Measurements from ENCODE around the gene ADGRL3.

DNA sequence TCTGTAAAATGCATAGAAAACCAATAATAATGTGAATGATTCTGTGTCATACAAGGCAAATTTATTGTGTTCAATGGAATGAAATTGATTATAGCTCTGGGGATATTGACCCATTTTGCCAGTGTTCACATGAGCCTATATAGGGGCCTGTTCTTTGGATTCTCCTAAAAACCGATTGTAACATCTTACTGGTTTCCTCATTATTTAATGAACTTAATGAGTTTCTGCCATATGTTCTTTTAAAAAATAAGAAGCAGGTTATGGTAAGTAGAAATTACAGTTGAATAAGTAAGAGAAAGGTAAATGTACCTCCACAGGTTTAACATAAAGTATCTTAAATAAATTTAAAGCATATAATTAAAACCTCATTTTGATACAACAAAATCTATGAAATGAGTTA, 24.6 kb upstream of the ADGRL3 start:
- TF ChIP-seq, protein P1, sequence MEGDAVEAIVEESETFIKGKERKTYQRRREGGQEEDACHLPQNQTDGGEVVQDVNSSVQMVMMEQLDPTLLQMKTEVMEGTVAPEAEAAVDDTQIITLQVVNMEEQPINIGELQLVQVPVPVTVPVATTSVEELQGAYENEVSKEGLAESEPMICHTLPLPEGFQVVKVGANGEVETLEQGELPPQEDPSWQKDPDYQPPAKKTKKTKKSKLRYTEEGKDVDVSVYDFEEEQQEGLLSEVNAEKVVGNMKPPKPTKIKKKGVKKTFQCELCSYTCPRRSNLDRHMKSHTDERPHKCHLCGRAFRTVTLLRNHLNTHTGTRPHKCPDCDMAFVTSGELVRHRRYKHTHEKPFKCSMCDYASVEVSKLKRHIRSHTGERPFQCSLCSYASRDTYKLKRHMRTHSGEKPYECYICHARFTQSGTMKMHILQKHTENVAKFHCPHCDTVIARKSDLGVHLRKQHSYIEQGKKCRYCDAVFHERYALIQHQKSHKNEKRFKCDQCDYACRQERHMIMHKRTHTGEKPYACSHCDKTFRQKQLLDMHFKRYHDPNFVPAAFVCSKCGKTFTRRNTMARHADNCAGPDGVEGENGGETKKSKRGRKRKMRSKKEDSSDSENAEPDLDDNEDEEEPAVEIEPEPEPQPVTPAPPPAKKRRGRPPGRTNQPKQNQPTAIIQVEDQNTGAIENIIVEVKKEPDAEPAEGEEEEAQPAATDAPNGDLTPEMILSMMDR (IDR thresholded peaks at IDR 0.05; ENCODE audit: insufficient read depth, low read length, poor library complexity, severe bottlenecking): no peak
- TF ChIP-seq EZH2phosphoT487 (conservative IDR thresholded peaks at IDR 0.05; ENCODE audit: low read length): no peak
